Measurements from ENCODE around the gene DBNDD1. TPM values are rescaled to one million over a fixed set of nuclear protein-coding genes. Genes with fewer than 3 reads are reported as not detected.
A peak's percentile ranks its signal among the peaks of the same experiment; 100 is the strongest.

Gene DBNDD1
- total and polyA plus RNA-seq, 2 donors (not counting 1 experiment from before 2014, with no cell fraction given) = 3.1 to 72.1 TPM

- Mint-ChIP-seq H3K9me3 (ENCODE audit: insufficient read depth) (no peaks in the 10 kb centered on the region), H3K4me3 (peak overlapping the region; percentile 88), H3K27me3 (peaks cover 15% of the 10 kb centered on the region), H3K4me1 (peaks cover 42% of the 10 kb centered on the region), H3K27ac (no peak overlapping the region)
- no peak overlapping the region for H3K27ac ChIP-seq (ENCODE audit: low read length in 2 of 2)
- ChIA-PET CTCF (interaction anchor here (0.9 to 2.1 kb wide), 4 partner anchors 18 to 108 kb away, joined by 3 to 5 read pairs (median 4); no protein-coding TSS in a partner anchor), POLR2A (no interaction called here)
- peaks cover 0 to 21% (median 6%) of the 10 kb centered on the region in 4 experiments for H3K27me3 ChIP-seq (replicated peaks in 1 of 4; ENCODE audit: control extremely low read depth in 1 of 4, control insufficient read depth in 3 of 4, insufficient read depth in 4 of 4, low read length in 3 of 4)
- H3K4me2 ChIP-seq (replicated peaks; ENCODE audit: low read depth, low read length, poor library complexity, severe bottlenecking) = peak overlapping the region; percentile 97
- ATAC-seq (ENCODE audit: low read depth) (no peak), DNase-seq (no peak)
- TF ChIP-seq, protein P1, sequence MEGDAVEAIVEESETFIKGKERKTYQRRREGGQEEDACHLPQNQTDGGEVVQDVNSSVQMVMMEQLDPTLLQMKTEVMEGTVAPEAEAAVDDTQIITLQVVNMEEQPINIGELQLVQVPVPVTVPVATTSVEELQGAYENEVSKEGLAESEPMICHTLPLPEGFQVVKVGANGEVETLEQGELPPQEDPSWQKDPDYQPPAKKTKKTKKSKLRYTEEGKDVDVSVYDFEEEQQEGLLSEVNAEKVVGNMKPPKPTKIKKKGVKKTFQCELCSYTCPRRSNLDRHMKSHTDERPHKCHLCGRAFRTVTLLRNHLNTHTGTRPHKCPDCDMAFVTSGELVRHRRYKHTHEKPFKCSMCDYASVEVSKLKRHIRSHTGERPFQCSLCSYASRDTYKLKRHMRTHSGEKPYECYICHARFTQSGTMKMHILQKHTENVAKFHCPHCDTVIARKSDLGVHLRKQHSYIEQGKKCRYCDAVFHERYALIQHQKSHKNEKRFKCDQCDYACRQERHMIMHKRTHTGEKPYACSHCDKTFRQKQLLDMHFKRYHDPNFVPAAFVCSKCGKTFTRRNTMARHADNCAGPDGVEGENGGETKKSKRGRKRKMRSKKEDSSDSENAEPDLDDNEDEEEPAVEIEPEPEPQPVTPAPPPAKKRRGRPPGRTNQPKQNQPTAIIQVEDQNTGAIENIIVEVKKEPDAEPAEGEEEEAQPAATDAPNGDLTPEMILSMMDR (IDR thresholded peaks at IDR 0.05) = no peak
- no peak for TF ChIP-seq EZH2 (IDR thresholded peaks at IDR 0.05; ENCODE audit: borderline replicate concordance, insufficient read depth, low read depth, low read length, poor library complexity, severe bottlenecking)
- H3K36me3 ChIP-seq (replicated peaks in 1 of 2; ENCODE audit: control extremely low read depth in 1 of 2, control insufficient read depth in 1 of 2, extremely low read depth in 1 of 2, insufficient read depth in 2 of 2, low read length in 1 of 2) = no peaks in the 10 kb centered on the region
- H3K4me3 ChIP-seq (ENCODE audit: control extremely low read depth in 1 of 5, extremely low read depth in 1 of 5, insufficient read depth in 1 of 5, low read depth in 2 of 5, low read length in 4 of 5) = peak overlapping the region in 4 of 5 experiments; percentile 42 to 69 (median 58)
- H2AFZ ChIP-seq (ENCODE audit: insufficient read depth, low read depth, low read length, poor library complexity, severe bottlenecking) = peak overlapping the region; percentile 70
- H3K79me2 ChIP-seq (ENCODE audit: control insufficient read depth, insufficient read depth, low read length) = peaks cover 6% of the 10 kb centered on the region
- H3K9me3 ChIP-seq (ENCODE audit: control extremely low read depth in 1 of 3, control insufficient read depth in 2 of 3, insufficient read depth in 1 of 3, low read length in 2 of 3) = peaks cover 0 to 8% (median 0%) of the 10 kb centered on the region in 3 donors
- H3K9ac ChIP-seq (ENCODE audit: low read length) = peak overlapping the region; percentile 63
- WGBS (ENCODE audit: insufficient coverage) = 57% methylated on average over 7 of the region's 7 CpGs
- H3K4me1 ChIP-seq (ENCODE audit: control insufficient read depth in 2 of 2, insufficient read depth in 2 of 2, low read length in 2 of 2) = peaks cover 32 to 48% of the 10 kb centered on the region in 2 donors
- intact Hi-C loops (cut with micrococcal nuclease) = loop anchor here (5.0 to 10.0 kb wide), 2 partner anchors 71 to 93 kb away; partner anchors contain the start of genes DEF8 and TUBB3
- peaks cover 3% of the 10 kb centered on the region for H4K20me1 ChIP-seq (ENCODE audit: control insufficient read depth, insufficient read depth, low read length, poor library complexity, severe bottlenecking)
Measured at GRCh38 chr16:90018297-90018651, 982 bp downstream of the DBNDD1 start.

DNA sequence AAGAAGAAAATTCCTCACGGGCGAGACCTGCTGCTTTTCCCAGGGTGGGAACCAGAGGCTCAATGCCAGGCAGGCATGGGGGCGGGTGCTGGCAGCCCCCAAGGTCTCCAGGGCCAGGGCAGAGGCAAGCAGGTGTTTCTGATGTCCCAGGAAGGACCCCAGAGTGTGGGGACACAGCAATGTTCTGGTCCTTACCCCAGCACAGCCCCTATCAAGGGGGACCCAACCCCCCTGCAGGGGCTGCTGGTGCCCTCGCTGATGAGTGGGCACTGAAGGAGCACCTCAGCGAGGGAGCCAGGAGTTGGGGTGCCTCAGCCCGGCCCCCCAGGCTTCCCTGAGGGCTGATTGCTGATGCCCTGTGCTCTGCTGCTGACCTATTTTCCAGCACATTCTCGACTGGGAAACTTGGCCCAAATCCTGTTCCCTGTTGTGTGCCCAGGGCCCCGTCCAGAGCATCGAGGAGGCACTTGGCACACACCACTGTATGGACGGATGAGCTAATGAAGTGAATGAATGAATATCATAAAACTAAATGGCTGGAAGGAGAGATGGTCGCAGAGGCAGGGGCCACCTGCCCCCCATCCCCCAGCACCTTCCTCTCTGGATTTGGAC lies 2.8 kb downstream of the DBNDD1 start:
- no peaks in the 10 kb centered on the region for H3K9me3 Mint-ChIP-seq (ENCODE audit: insufficient read depth)
- H3K27me3 ChIP-seq (replicated peaks in 1 of 4; ENCODE audit: control extremely low read depth in 1 of 4, control insufficient read depth in 3 of 4, insufficient read depth in 4 of 4, low read length in 3 of 4) = peaks cover 0 to 12% (median 4%) of the 10 kb centered on the region in 4 experiments
- WGBS (ENCODE audit: insufficient coverage) = 90% methylated on average over 10 of the region's 11 CpGs
- H2AFZ ChIP-seq (ENCODE audit: insufficient read depth, low read depth, low read length, poor library complexity, severe bottlenecking) = no peak overlapping the region
- no peak overlapping the region for H3K4me3 ChIP-seq (ENCODE audit: control extremely low read depth in 1 of 5, extremely low read depth in 1 of 5, insufficient read depth in 1 of 5, low read depth in 2 of 5, low read length in 4 of 5)
- no peaks in the 10 kb centered on the region for H3K36me3 ChIP-seq (replicated peaks in 1 of 2; ENCODE audit: control extremely low read depth in 1 of 2, control insufficient read depth in 1 of 2, extremely low read depth in 1 of 2, insufficient read depth in 2 of 2, low read length in 1 of 2)
- no peak overlapping the region for H3K27ac ChIP-seq (ENCODE audit: low read length in 2 of 2)
- no peak for ATAC-seq (ENCODE audit: low read depth)
- no peak for DNase-seq
- peak overlapping the region; percentile 46 for H3K27ac Mint-ChIP-seq
- no peak overlapping the region for H3K4me2 ChIP-seq (replicated peaks; ENCODE audit: low read depth, low read length, poor library complexity, severe bottlenecking)
- no peak overlapping the region for H3K9ac ChIP-seq (ENCODE audit: low read length)
- peaks cover 30 to 45% of the 10 kb centered on the region in 2 donors for H3K4me1 ChIP-seq (ENCODE audit: control insufficient read depth in 2 of 2, insufficient read depth in 2 of 2, low read length in 2 of 2)
- peaks cover 11% of the 10 kb centered on the region for H4K20me1 ChIP-seq (ENCODE audit: control insufficient read depth, insufficient read depth, low read length, poor library complexity, severe bottlenecking)
- H3K9me3 ChIP-seq (ENCODE audit: control extremely low read depth in 1 of 3, control insufficient read depth in 2 of 3, insufficient read depth in 1 of 3, low read length in 2 of 3) = peaks cover 0 to 10% (median 3%) of the 10 kb centered on the region in 3 donors
- intact Hi-C loops (cut with micrococcal nuclease) = loop anchor here (5.0 to 10.0 kb wide), 2 partner anchors 69 to 92 kb away; partner anchors contain the start of genes DEF8 and TUBB3
- ChIA-PET CTCF (no interaction called here), POLR2A (no interaction called here)
- H3K27me3 Mint-ChIP-seq = peaks cover 10% of the 10 kb centered on the region
- H3K4me3 Mint-ChIP-seq = no peak overlapping the region
- H3K79me2 ChIP-seq (ENCODE audit: control insufficient read depth, insufficient read depth, low read length) = peaks cover 6% of the 10 kb centered on the region
- peaks cover 47% of the 10 kb centered on the region for H3K4me1 Mint-ChIP-seq
- TF ChIP-seq, protein P1 (IDR thresholded peaks at IDR 0.05) = no peak
